Coronary artery (tissue), 2 donors: Measurements from ENCODE around the gene OTUB2.

Experiments used
- DNase-seq: peaks from one replicate; pipeline ENCODE4 v3.0.0-alpha.2; 2017; ENCODE audit warnings: low spot score
- H3K27ac ChIP-seq, 2 donors: fragments of 200-600 bp; sonication (generic); one replicate each; pipeline ENCODE4 v1.5.1; 2016 to 2019
- H3K4me3 ChIP-seq: fragments of 200-600 bp; sonication (generic); 2 replicates; pipeline ENCODE4 v1.5.1; 2016; ENCODE audit warnings: mild to moderate bottlenecking, moderate library complexity
- TF ChIP-seq, protein P1 (sequence below): fragments of 200-600 bp; sonication (generic); IDR thresholded peaks from one replicate; pipeline ENCODE4 v1.5.1; 2019; ENCODE audit warnings: antibody characterized with exemption

The OTUB2 gene

GRCh38 chr14:94054401-94054800, 28.3 kb downstream of the OTUB2 start:
- DNase-seq, result peak; percentile 19
- no peak overlapping the region for H3K4me3 ChIP-seq
- no peak overlapping the region for H3K27ac ChIP-seq
- TF ChIP-seq, protein P1, sequence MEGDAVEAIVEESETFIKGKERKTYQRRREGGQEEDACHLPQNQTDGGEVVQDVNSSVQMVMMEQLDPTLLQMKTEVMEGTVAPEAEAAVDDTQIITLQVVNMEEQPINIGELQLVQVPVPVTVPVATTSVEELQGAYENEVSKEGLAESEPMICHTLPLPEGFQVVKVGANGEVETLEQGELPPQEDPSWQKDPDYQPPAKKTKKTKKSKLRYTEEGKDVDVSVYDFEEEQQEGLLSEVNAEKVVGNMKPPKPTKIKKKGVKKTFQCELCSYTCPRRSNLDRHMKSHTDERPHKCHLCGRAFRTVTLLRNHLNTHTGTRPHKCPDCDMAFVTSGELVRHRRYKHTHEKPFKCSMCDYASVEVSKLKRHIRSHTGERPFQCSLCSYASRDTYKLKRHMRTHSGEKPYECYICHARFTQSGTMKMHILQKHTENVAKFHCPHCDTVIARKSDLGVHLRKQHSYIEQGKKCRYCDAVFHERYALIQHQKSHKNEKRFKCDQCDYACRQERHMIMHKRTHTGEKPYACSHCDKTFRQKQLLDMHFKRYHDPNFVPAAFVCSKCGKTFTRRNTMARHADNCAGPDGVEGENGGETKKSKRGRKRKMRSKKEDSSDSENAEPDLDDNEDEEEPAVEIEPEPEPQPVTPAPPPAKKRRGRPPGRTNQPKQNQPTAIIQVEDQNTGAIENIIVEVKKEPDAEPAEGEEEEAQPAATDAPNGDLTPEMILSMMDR, result no peak

- Histone ChIP-seq H3K4me3 (no peak overlapping the region), H3K27ac (no peak overlapping the region)
- DNase-seq, result peak; percentile 26
Observed at GRCh38 chr14:94054936-94055335, 28.8 kb downstream of the OTUB2 start.

GRCh38 chr14:94056579-94057308, 30.6 kb downstream of the OTUB2 start:
- H3K4me3 ChIP-seq, result no peak overlapping the region
- DNase-seq, result peak; percentile 21
- TF ChIP-seq, protein P1, result no peak
- no peak overlapping the region for H3K27ac ChIP-seq

More at GRCh38 chr14:94054936-94055335, 28.8 kb downstream of the OTUB2 start:
- TF ChIP-seq, protein P1, result no peak

DNA sequence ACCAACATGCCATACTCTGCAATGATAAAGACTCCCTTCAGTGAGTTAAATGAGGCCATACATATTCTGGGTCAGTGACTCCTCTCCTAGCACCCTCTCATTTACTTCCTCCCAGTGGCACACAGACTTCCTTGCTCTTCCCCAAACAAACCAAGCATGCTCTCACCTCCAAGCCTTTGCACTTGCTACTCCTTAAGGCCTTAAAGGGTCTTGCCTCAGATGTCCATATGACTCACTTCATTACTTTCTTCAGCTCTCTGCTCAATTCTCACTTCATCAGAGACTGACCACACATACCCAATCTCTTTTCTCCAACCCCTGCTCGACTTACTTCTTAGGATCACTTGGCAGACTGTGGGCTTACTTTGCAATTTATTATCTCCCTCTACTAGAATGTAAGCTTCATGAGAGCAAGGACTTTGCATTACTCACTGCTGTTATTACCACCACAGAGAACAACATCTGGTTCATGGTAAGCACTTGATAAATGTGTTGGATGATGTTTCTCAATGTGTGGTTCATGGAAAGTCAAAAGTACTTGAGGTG, 32.1 kb downstream of the OTUB2 start:
- Histone ChIP-seq H3K4me3 (no peak overlapping the region), H3K27ac (no peak overlapping the region)
- TF ChIP-seq, protein P1, result no peak
- DNase-seq, result no peak

GRCh38 chr14:94058674-94059138, 32.6 kb downstream of the OTUB2 start:
- TF ChIP-seq, protein P1, result no peak
- DNase-seq, result no peak
- no peak overlapping the region for H3K27ac ChIP-seq
- H3K4me3 ChIP-seq, result no peak overlapping the region

- Histone ChIP-seq H3K4me3 (no peak overlapping the region), H3K27ac (no peak overlapping the region)
- TF ChIP-seq, protein P1, result no peak
- peak; percentile 38 for DNase-seq
Observed at GRCh38 chr14:94059998-94060397, 33.9 kb downstream of the OTUB2 start.
